Naive thymus-derived CD8-positive, alpha-beta T cell (primary cell): ENCODE data around the gene CDC20B. TPM values are rescaled to one million over a fixed set of nuclear protein-coding genes. Genes with fewer than 3 reads are reported as not detected.

Experiments used
- ATAC-seq, 2 donors: fragments of 150-1000 bp; cut with Tn5 transposase in 1 of 2; sonication (Bioruptor Pico), chemical (Tn5 transposase) in 1 of 2; 1 replicate in 1 of 2; 2 replicates in 1 of 2; pipeline ENCODE4 v1.10.0; 2021; ENCODE audit warnings: mild to moderate bottlenecking in 2 of 2, moderate library complexity in 2 of 2
- POLR2A ChIA-PET: fragments of 350-600 bp; sonication (Branson Sonifier 250); formaldehyde crosslinking; loops from one replicate; lab custom pipeline; 2021; ENCODE audit warnings: antibody characterized with exemption; lab: Charles Lee
- DNase-seq, 10 donors: peaks; one replicate each; pipeline versions ENCODE4 v3.0.0 to v3.0.0-alpha.2; 2020 to 2022
- H3K27ac Mint-ChIP-seq, 10 donors: one replicate each; pipeline ENCODE4 v1.8.0; 2020 to 2022; ENCODE audit warnings: mild to moderate bottlenecking in 10 of 10, mixed read lengths in 10 of 10, moderate library complexity in 4 of 10, inconsistent platforms in 1 of 10
- H3K27me3 Mint-ChIP-seq, 5 donors: one replicate each; pipeline ENCODE4 v1.8.0; 2021 to 2022; ENCODE audit warnings: mixed read lengths in 5 of 5
- H3K36me3 Mint-ChIP-seq, 3 donors: one replicate each; pipeline ENCODE4 v1.8.0; 2020 to 2022; ENCODE audit warnings: mixed read lengths in 3 of 3, mild to moderate bottlenecking in 2 of 3, inconsistent platforms in 1 of 3
- H3K4me1 Mint-ChIP-seq, 4 donors: one replicate each; pipeline ENCODE4 v1.8.0; 2021 to 2022; ENCODE audit warnings: mixed read lengths in 4 of 4
- H3K4me3 Mint-ChIP-seq, 10 donors: one replicate each; pipeline ENCODE4 v1.8.0; 2020 to 2022; ENCODE audit warnings: mild to moderate bottlenecking in 10 of 10, mixed read lengths in 10 of 10, moderate library complexity in 6 of 10, inconsistent platforms in 1 of 10
- H3K9me3 Mint-ChIP-seq, 9 donors: one replicate each; pipeline ENCODE4 v1.8.0; 2020 to 2022; ENCODE audit warnings: mixed read lengths in 9 of 9, mild to moderate bottlenecking in 3 of 9, inconsistent platforms in 1 of 9, moderate library complexity in 1 of 9
- polyA plus RNA-seq, 3 donors: library from polyadenylated mRNA; unstranded; fragments of 300-500 nt; fragmentation: Illumina TruSeq; gene quantifications; one replicate each; pipeline ENCODE4 v1.2.3, GENCODE V29; 2021
- total RNA-seq, 8 experiments: library from RNA in 2 of 8; stranded (reverse) in 2 of 8; gene quantifications; one replicate each; pipeline ENCODE4 v1.2.3 and lab custom pipeline; 2021 to 2026

The CDC20B gene
- total and polyA plus RNA-seq, 5 experiments from 2014 or later = not detected

DNA sequence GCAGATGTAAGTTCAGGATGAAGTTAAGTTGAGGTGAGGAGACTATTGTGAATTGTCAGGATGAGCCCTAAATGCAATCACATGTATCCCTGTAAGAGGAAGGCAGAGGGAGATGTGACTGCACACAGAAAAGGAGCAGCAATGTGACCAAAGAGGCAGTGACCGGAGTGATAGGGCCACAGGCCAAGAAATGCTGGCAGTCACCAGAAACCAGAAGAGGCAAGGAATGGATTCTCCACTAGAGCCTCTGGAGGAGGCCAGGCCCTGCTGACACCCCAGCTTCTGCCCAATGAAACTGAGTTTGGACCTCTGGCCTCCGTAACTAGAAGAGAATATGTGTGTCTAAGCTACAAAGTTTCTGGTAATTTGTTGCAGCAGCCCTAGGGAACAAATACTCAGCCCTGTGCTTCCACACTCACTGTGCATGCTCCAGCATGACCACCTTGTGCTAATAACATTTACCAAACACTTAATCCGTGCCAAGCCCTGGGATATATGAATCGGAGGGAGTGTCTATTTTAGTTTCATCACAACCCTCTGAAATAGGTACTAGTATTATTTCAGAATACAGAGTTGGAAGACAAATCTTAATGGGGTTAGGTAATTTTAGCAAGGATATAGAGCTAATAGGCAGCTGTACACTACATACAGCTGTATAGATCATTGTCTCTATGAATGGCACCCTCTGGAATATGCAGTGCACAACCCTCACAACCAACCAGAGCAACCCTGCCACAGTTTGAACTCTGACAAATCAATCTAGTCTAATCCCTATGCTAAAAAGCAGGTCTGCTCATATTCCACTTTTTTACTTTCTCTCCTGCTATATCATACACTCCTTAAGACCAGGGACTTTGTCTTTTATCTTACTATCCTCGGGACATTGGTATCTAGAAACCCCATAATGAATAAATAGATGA, 20.8 kb downstream of the CDC20B start:
- H3K4me3 Mint-ChIP-seq = no peak overlapping the region
- no peaks in the 10 kb centered on the region for H3K4me1 Mint-ChIP-seq

DNA sequence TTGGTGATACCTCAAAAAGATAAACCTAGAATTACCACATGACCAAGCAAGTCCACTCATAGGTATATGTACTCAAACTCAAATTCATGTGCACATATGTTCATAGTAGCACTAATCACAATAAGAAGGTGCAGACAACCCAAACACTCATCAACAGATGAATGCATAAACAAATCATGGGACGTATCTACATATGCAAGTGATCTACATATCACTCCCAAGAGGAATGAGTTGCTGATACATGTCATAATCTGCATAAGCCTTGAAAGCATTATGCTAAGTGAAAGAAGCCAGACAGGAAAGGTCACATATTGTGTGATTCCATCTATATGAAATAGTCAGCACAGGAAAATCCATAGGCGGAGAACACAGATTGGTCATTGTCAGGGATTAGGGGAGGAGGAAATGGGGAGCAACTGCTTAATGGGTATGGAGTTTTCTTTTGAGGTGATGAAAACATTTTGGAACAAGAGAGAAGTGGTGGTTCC, 23.6 kb downstream of the CDC20B start:
- Mint-ChIP-seq H3K4me3 (no peak overlapping the region), H3K36me3 (no peaks in the 10 kb centered on the region), H3K4me1 (peaks cover 4 to 9% (median 8%) of the 10 kb centered on the region in 4 donors), H3K27me3 (peaks cover 4 to 24% (median 11%) of the 10 kb centered on the region in 5 donors), H3K27ac (no peak overlapping the region), H3K9me3 (no peaks in the 10 kb centered on the region)
- ATAC-seq (no peak), DNase-seq (no peak)
- POLR2A ChIA-PET = no interaction called here

More for the DNA sequence above, 20.8 kb downstream of the CDC20B start:
- ATAC-seq (no peak), DNase-seq (no peak)
- POLR2A ChIA-PET = no interaction called here
- Mint-ChIP-seq H3K9me3 (peaks cover 0 to 10% (median 2%) of the 10 kb centered on the region in 9 donors), H3K36me3 (no peaks in the 10 kb centered on the region), H3K27ac (no peak overlapping the region), H3K27me3 (peaks cover 6 to 41% (median 14%) of the 10 kb centered on the region in 5 donors)

DNA sequence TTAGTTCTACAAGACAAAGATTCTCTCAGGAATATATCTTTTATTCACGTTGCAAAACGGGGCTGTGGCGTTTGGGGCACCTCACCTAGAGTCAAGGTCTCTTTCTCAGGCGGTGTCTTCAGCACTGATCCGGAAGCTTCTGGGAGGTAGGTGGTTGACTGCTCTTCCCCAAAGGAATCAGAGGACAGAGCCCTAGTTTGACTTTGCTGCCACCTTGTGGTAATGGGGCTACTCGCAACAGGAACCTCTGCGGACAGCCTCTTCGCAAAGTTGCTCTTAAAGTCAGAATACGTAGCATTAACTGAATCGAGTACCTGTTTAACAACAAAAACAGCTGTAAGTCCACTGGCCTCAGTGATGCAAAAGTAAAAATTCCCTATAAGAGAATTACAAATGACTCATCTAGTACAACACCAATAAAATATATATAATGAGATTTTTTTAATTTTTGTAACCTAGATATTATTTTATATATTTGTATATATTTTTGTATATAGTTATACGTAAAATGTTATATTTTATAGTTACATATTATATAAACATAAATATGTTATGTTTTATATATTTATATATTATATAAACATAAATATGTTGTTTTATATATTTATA, 26.3 kb downstream of the CDC20B start:
- ATAC-seq (peak; percentile 90 to 98), DNase-seq (peak; percentile 54 to 89 (median 80))
- H3K27ac Mint-ChIP-seq = peak overlapping the region in 2 of 10 donors; percentile 5 to 44
- no peaks in the 10 kb centered on the region for H3K9me3 Mint-ChIP-seq
- POLR2A ChIA-PET = interaction anchor here (1.8 kb wide), 1 partner anchor 203 kb away, joined by 13 read pairs; no protein-coding TSS in a partner anchor
- H3K27me3 Mint-ChIP-seq = peaks cover 0 to 4% (median 2%) of the 10 kb centered on the region in 5 donors
- peaks cover 10 to 23% (median 17%) of the 10 kb centered on the region in 4 donors for H3K4me1 Mint-ChIP-seq
- no peaks in the 10 kb centered on the region for H3K36me3 Mint-ChIP-seq
- peak overlapping the region in 6 of 10 donors; percentile 34 to 62 (median 44) for H3K4me3 Mint-ChIP-seq

DNA sequence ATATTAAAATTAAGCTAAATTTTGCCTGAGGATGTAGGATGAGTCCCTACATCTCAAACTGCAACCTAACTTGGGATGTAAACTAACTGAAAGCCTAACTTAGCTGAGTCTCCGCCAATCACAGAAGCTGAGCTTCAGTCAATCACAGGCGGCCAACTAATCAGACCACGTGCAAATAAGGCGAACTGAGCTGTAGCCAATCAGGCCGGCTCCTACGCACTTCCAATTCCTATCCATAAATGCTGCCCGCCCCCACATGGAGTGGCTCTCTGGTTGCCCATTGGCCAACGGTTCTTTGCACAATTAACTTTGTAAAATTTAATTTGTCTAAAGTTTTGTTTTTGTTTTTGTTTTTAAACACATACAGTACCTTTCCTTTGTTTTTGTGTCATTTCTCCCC, 26.9 kb downstream of the CDC20B start:
- Mint-ChIP-seq H3K4me1 (peaks cover 12 to 28% (median 22%) of the 10 kb centered on the region in 4 donors), H3K4me3 (peak overlapping the region in 4 of 10 donors; percentile 40 to 62 (median 52)), H3K27ac (peak overlapping the region in 1 of 10 donors; percentile 5), H3K27me3 (peaks cover 0 to 4% (median 0%) of the 10 kb centered on the region in 5 donors), H3K9me3 (no peaks in the 10 kb centered on the region), H3K36me3 (no peaks in the 10 kb centered on the region)
- ATAC-seq (no peak), DNase-seq (no peak)
- POLR2A ChIA-PET = interaction anchor here (1.8 kb wide), 1 partner anchor 202 kb away, joined by 13 read pairs; no protein-coding TSS in a partner anchor

DNA sequence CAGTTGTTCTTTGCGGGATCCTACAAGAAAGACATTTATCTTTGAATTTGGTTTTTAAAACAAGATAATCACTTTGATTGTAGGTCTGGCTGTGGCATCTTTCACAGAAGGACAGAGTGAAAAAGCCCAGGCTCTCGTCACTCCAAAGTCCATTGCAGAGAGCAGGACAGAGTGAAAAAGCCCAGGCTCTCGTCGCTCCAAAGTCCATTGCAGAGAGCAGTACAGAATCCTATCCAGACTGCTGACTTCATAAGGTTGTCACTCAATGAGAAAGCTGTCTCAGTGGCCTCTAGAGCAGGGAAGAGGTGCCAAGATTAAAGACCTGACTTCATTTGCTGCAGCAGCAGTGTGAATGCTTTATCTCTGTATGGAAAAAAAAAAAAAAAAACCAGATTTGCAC, 29.4 kb downstream of the CDC20B start:
- DNase-seq = no peak
- Mint-ChIP-seq H3K4me3 (no peak overlapping the region), H3K36me3 (no peaks in the 10 kb centered on the region), H3K4me1 (peaks cover 13 to 33% (median 25%) of the 10 kb centered on the region in 4 donors), H3K27ac (no peak overlapping the region), H3K9me3 (no peaks in the 10 kb centered on the region), H3K27me3 (peaks cover 0 to 4% (median 0%) of the 10 kb centered on the region in 5 donors)
- POLR2A ChIA-PET = no interaction called here
- no peak for ATAC-seq

DNA sequence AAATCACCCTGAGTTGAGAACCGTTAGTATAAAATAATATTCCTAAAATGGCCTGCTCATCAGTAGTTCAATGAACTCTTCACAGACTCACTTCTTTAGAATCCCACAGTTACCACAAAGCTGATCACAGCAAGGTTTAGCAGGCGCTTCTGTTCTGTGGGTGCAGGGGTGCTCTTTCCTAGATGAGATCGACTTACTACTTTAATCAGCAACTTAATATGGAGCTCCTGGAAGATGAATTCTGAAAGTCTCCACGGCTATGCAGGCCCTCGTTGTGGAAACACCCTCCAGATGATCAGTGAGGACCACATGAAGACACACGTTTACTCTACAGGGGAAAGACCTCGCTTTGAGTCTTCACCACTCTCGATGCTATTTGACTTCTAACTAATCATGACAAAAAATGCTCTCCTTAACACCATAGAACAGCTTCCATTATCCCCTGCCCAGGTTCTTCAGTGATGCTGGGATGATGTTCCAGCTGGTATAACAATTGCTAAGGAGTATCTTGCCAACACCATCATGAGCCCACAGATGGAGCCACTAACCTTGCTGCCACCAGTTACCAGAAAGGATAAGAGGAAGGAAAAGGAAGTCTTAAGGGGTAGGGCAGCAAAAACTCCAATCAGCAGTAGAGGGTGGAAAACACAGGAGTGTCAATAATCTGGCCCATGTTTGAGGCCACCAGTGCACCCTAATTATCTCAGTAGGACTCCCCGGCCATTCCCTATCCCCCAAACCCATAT, 30.9 kb downstream of the CDC20B start:
- POLR2A ChIA-PET = interaction anchor here (1.3 kb wide), 1 partner anchor 179 kb away, joined by 5 read pairs; no protein-coding TSS in a partner anchor
- ATAC-seq (peak; percentile 52 to 53), DNase-seq (peak in 3 of 10 donors; percentile 22 to 24 (median 23))
- Mint-ChIP-seq H3K4me3 (peak overlapping the region in 7 of 10 donors; percentile 9 to 58 (median 50)), H3K9me3 (no peaks in the 10 kb centered on the region), H3K36me3 (no peaks in the 10 kb centered on the region), H3K4me1 (peaks cover 13 to 33% (median 25%) of the 10 kb centered on the region in 4 donors), H3K27ac (peak overlapping the region in 3 of 10 donors; percentile 35 to 79 (median 71)), H3K27me3 (peaks cover 0 to 2% (median 0%) of the 10 kb centered on the region in 5 donors)

DNA sequence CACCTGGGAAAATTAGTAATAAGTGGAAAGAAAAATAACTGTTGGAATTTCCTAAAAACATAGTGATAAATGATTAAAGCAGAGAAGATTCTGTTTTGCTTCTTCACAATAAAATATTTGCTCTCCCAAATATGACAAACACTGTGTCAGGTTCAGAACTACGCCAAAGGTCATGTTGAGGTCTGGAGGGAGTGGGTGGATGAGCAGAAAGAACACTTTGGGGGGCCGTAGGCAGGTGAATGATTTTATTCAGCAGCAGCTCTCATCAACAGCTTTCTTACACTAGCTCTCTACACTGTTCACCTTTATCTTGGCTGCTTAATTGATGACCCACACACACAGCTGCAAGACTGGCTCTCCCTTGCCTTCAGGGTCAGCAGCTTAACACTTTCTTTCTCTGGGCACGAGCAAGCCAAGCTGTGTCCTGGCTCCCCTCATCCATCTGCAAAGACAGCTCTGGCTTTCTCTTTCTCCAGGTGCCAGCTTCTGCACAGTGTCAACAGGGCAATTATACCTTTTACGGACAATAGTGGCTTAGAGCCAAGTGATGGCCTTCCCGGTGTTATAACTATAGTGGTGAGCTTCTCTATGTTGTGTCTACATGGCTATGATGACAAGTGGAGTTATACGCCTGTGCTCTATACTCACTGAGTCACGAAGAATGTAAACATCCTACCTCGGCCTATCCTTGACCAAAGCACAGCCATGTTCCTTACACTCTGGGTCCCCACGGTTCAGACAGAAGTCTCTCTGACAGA, 31.9 kb downstream of the CDC20B start:
- H3K27ac Mint-ChIP-seq = no peak overlapping the region
- H3K27me3 Mint-ChIP-seq = peaks cover 0 to 2% (median 0%) of the 10 kb centered on the region in 5 donors
- H3K4me3 Mint-ChIP-seq = peak overlapping the region in 1 of 10 donors; percentile 8
- POLR2A ChIA-PET = interaction anchor here (1.3 kb wide), 1 partner anchor 178 kb away, joined by 5 read pairs; no protein-coding TSS in a partner anchor
- DNase-seq = no peak
- peaks cover 9 to 27% (median 19%) of the 10 kb centered on the region in 4 donors for H3K4me1 Mint-ChIP-seq
- no peak for ATAC-seq
- H3K9me3 Mint-ChIP-seq = no peaks in the 10 kb centered on the region
- no peaks in the 10 kb centered on the region for H3K36me3 Mint-ChIP-seq

DNA sequence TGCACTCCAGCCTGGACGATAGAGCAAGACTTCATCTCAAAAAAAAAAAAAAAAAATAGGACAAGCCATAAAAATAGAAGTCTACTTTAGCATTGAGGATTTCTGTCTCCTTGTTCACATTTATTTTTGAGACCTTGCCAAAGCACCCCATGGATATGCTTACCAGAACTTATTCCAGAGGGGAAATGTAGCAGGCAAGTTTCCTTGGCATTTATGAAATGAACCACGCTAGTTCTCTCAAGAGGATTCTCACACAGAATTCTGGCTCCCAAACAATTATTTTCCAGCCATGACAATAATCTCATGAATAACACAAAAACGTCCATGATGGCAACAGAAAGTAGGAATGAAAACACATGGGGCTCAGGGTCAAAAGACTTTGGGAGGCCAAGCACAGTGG, 36.5 kb downstream of the CDC20B start:
- DNase-seq (no peak), ATAC-seq (no peak)
- peaks cover 0 to 10% (median 0%) of the 10 kb centered on the region in 3 donors for H3K36me3 Mint-ChIP-seq
- H3K27me3 Mint-ChIP-seq = no peaks in the 10 kb centered on the region
- peaks cover 0 to 17% (median 6%) of the 10 kb centered on the region in 9 donors for H3K9me3 Mint-ChIP-seq
- peaks cover 10 to 29% (median 25%) of the 10 kb centered on the region in 4 donors for H3K4me1 Mint-ChIP-seq
- POLR2A ChIA-PET = no interaction called here
- no peak overlapping the region for H3K4me3 Mint-ChIP-seq
- no peak overlapping the region for H3K27ac Mint-ChIP-seq

DNA sequence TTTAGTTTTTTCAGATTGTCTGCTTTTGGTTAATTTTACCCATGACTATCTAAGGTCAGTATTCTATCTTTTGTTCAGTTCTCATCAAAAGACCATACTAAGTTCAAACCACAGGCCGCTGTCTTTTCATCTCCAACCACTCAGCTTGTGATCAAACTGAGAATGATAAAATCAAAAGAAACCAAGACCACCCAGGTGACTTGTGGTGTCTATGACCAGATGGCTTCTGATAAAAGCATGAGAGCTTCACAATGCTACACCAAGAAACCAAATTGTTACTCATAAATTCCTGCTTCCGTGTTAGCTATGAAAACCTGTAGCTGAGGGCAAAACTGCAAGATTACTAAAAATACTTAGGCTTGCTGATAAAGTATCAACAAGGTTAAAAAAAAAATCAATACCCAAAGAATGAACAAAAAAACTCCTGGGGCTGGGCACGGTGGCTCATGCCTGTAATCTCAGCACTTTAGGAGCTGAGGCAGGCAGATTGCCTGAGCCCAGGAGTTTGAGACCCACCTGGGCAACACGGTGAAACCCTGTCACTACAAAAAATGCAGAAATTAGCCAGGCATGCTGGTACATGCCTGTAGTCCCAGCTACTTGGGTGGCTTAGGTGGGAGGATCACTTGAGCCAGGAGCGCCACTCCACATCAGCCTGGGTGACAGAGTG, 38.8 kb downstream of the CDC20B start:
- POLR2A ChIA-PET = no interaction called here
- H3K4me1 Mint-ChIP-seq = peaks cover 7 to 20% (median 18%) of the 10 kb centered on the region in 4 donors
- H3K27me3 Mint-ChIP-seq = no peaks in the 10 kb centered on the region
- H3K4me3 Mint-ChIP-seq = peak overlapping the region in 6 of 10 donors; percentile 5 to 40 (median 22)
- H3K27ac Mint-ChIP-seq = peak overlapping the region in 4 of 10 donors; percentile 8 to 79 (median 40)
- DNase-seq (peak in 2 of 10 donors; percentile 6 to 12), ATAC-seq (peak; percentile 42 to 59)
- peaks cover 0 to 22% (median 6%) of the 10 kb centered on the region in 3 donors for H3K36me3 Mint-ChIP-seq
- H3K9me3 Mint-ChIP-seq = peaks cover under 1 to 36% (median 25%) of the 10 kb centered on the region in 9 donors

DNA sequence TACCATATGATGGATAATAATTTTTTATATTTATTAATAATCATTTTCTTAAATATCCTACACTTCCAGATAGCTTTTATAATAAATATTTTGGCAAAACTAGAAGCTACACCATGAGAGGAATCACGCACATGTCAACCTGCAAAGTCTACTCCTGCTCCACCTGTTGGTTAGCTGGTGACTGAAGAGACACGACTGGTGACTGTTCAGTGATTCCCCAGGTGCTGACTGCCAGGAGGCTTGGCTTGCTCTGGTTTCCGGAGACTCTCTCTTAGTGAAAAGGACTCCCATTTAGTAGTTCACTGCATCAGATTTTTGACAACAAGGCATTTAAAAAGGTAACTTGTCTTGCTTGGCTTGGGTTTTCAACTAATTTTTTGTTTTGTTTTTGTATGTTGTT, 49.6 kb downstream of the CDC20B start:
- POLR2A ChIA-PET = no interaction called here
- Mint-ChIP-seq H3K4me1 (peaks cover 0 to 6% (median 2%) of the 10 kb centered on the region in 4 donors), H3K4me3 (no peak overlapping the region), H3K9me3 (no peaks in the 10 kb centered on the region), H3K27ac (no peak overlapping the region), H3K27me3 (no peaks in the 10 kb centered on the region), H3K36me3 (no peaks in the 10 kb centered on the region)
- DNase-seq (no peak), ATAC-seq (no peak)

DNA sequence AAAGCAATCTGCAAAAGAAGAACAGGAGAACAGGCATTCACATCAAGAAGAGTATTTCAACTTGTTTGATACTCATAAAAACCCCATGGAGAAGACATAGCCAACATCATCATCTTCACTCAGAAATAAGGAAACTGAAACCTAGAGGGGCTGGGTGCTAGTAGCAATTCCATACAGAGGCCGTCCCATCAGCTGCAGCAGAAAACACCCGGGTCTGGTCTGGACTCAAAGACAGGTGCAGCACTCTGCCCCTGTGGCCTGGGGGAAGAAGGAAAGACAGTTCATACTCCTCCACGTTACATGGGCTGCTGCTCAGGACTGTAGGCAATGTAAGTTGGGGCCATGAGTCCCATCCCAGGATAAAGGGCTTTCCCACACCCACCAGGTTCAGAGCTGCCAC, 58.9 kb downstream of the CDC20B start:
- no peaks in the 10 kb centered on the region for H3K27me3 Mint-ChIP-seq
- no peaks in the 10 kb centered on the region for H3K9me3 Mint-ChIP-seq
- peak overlapping the region in 1 of 10 donors; percentile 3 for H3K27ac Mint-ChIP-seq
- ATAC-seq = no peak
- no peak overlapping the region for H3K4me3 Mint-ChIP-seq
- peaks cover 11 to 18% (median 13%) of the 10 kb centered on the region in 4 donors for H3K4me1 Mint-ChIP-seq
- no peak for DNase-seq
- POLR2A ChIA-PET = interaction anchor here (0.6 to 2.7 kb wide), 3 partner anchors 11 to 241 kb away, joined by 3 to 10 read pairs (median 5); partner anchors contain the start of gene GZMA
- peaks cover 0 to under 1% (median 0%) of the 10 kb centered on the region in 3 donors for H3K36me3 Mint-ChIP-seq
